Uterine smooth muscle cell (primary cell): ENCODE results near the gene KIF1C. TPM values are rescaled to one million over a fixed set of nuclear protein-coding genes. Genes with fewer than 3 reads are reported as not detected.

Experiments used
- total RNA-seq: library from RNA; depleted of rRNA; stranded (reverse); fragments of >200 nt; gene quantifications from 2 replicates; pipeline ENCODE4 v1.2.3, GENCODE V29; 2014

KIF1C gene
- total RNA-seq = 49.6 and 70.5 TPM in 2 replicates

GRCh38 chr17:4997302-4998026, at the start of gene KIF1C, which contains the start of gene INCA1:
KIF1C (plus strand) TSS chr17:4997950; CDS start chr17:5000247, 2,297 bp downstream.
INCA1 (minus strand) TSS chr17:4997522; CDS start chr17:4994437, 3,085 bp downstream.

GRCh38 chr17:4948166-4948930, 49.4 kb upstream of the KIF1C start, which contains the start of gene PFN1:
PFN1 (minus strand) TSS chr17:4948530; CDS start chr17:4948394, 136 bp downstream.

GRCh38 chr17:4950746-4951204, 47.0 kb upstream of the KIF1C start, which contains the start of gene ENO3:
ENO3 (plus strand) TSS chr17:4951119; CDS start chr17:4951830, 711 bp downstream.

GRCh38 chr17:4967539-4968485, 29.9 kb upstream of the KIF1C start, which contains the start of gene SPAG7:
SPAG7 (minus strand) TSS chr17:4967817; CDS start chr17:4967804, 13 bp downstream.

GRCh38 chr17:4986951-4987766, 10.6 kb upstream of the KIF1C start, which contains the start of gene CAMTA2:
CAMTA2 (minus strand) TSS chr17:4987675; CDS start chr17:4986222, 1,453 bp downstream.

GRCh38 chr17:5035315-5035714, 37.6 kb downstream of the KIF1C start, which contains the start of gene SLC52A1:
SLC52A1 (minus strand) TSS chr17:5035426; CDS start chr17:5034606, 820 bp downstream.

Other genes starting within 250 kb of the KIF1C start
- not detected in 2 replicates for gene TM4SF5, start 226.1 kb upstream of the KIF1C start, total RNA-seq
- 0.11 and 0.12 TPM in 2 replicates for gene VMO1, start 211.6 kb upstream of the KIF1C start, total RNA-seq
- gene GLTPD2, start 209.0 kb upstream of the KIF1C start, total RNA-seq = not detected in 2 replicates
- gene PSMB6, start 201.8 kb upstream of the KIF1C start, total RNA-seq = 166 and 190 TPM in 2 replicates
- gene PLD2, start 190.8 kb upstream of the KIF1C start, total RNA-seq = 10.5 and 16.7 TPM in 2 replicates
- 20.0 and 29.7 TPM in 2 replicates for gene MINK1, start 164.6 kb upstream of the KIF1C start, total RNA-seq
- gene C17orf107, start 98.4 kb upstream of the KIF1C start, total RNA-seq = 1.5 and 8.2 TPM in 2 replicates
- 0.11 and 0.62 TPM in 2 replicates for gene CHRNE, start 94.9 kb upstream of the KIF1C start, total RNA-seq
- not detected in 2 replicates for gene GP1BA, start 65.7 kb upstream of the KIF1C start, total RNA-seq
- 59.5 and 69.3 TPM in 2 replicates for gene SLC25A11, start 57.9 kb upstream of the KIF1C start, total RNA-seq
- 13.5 and 14.2 TPM in 2 replicates for gene RNF167, start 57.7 kb upstream of the KIF1C start, total RNA-seq
- gene PFN1, start 49.4 kb upstream of the KIF1C start, total RNA-seq = 343 and 788 TPM in 2 replicates
- 1.6 and 1.8 TPM in 2 replicates for gene ENO3, start 46.8 kb upstream of the KIF1C start, total RNA-seq
- 53.1 and 59.1 TPM in 2 replicates for gene SPAG7, start 30.1 kb upstream of the KIF1C start, total RNA-seq
- gene CAMTA2, start 10.3 kb upstream of the KIF1C start, total RNA-seq = 4.6 and 8.6 TPM in 2 replicates
- 0.11 and 0.37 TPM in 2 replicates for gene INCA1, start 428 bp upstream of the KIF1C start, total RNA-seq
- gene SLC52A1, start 37.5 kb downstream of the KIF1C start, total RNA-seq = under 0.01 and 0.37 TPM in 2 replicates
- gene ZFP3, start 80.5 kb downstream of the KIF1C start, total RNA-seq = 1.7 and 2.9 TPM in 2 replicates
- gene ZNF232, start 113.9 kb downstream of the KIF1C start, total RNA-seq = 7.0 and 7.3 TPM in 2 replicates
- under 0.01 TPM in 2 replicates for gene USP6, start 118.1 kb downstream of the KIF1C start, total RNA-seq
- gene ZNF594, start 193.9 kb downstream of the KIF1C start, total RNA-seq = 9.7 and 11.2 TPM in 2 replicates
- not detected in 2 replicates for gene SCIMP, start 236.9 kb downstream of the KIF1C start, total RNA-seq